Ishikawa (cell line): ENCODE data around the gene BMP10.

Experiments
- CREB1 ChIP-seq: IDR thresholded peaks from 2 replicates; pipeline ENCODE4 v1.6.1; 2012; ENCODE audit warnings: low read depth
- EGR1 ChIP-seq: IDR thresholded peaks from 2 replicates; pipeline ENCODE4 v1.6.1; 2012
- EP300 ChIP-seq: IDR thresholded peaks from 2 replicates; pipeline ENCODE4 v1.6.1; 2012; ENCODE audit warnings: borderline replicate concordance
- FOXM1 ChIP-seq: IDR thresholded peaks from 2 replicates; pipeline ENCODE4 v1.6.1; 2012; ENCODE audit warnings: low read depth, borderline replicate concordance
- RAD21 ChIP-seq: IDR thresholded peaks from 2 replicates; pipeline ENCODE4 v1.6.1; 2012; ENCODE audit warnings: low read depth
- TAF1 ChIP-seq: IDR thresholded peaks from 2 replicates; pipeline ENCODE4 v1.6.1; 2012; ENCODE audit warnings: low read depth, mild to moderate bottlenecking
- TCF12 ChIP-seq: IDR thresholded peaks from 2 replicates; pipeline ENCODE4 v1.6.1; 2012; ENCODE audit warnings: low read depth
- TEAD4 ChIP-seq: IDR thresholded peaks from 2 replicates; pipeline ENCODE4 v1.6.1; 2012
- YY1 ChIP-seq: IDR thresholded peaks from 2 replicates; pipeline ENCODE4 v1.6.1; 2012; ENCODE audit warnings: low read depth
- ZBTB7A ChIP-seq: IDR thresholded peaks from 2 replicates; pipeline ENCODE4 v1.6.1; 2012; ENCODE audit warnings: low read depth
- TF ChIP-seq, protein P1 (sequence below): IDR thresholded peaks from 2 replicates; pipeline ENCODE4 v1.6.1; 2012
- TF ChIP-seq, protein P2 (sequence below): IDR thresholded peaks from 2 replicates; pipeline ENCODE4 v1.6.1; 2012
- TF ChIP-seq, protein P3 (sequence below): IDR thresholded peaks from 2 replicates; pipeline ENCODE4 v1.6.1; 2012; ENCODE audit warnings: low read depth, mild to moderate bottlenecking

DNA sequence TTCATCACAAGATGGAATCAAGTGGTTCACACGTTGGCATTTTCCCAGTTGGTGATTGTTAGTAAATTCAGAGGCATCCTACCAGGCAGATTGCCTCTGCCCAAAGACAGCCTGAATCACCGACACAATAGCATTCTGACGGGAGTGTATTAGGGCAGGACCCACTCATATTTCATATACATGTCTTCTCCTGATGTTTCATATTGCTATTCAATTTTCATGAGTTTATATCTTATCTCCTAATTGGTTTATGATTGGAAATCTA, 14.5 kb upstream of the BMP10 start:
- TF ChIP-seq TEAD4 (no peak), TCF12 (no peak), CREB1 (no peak), FOXM1 (no peak), RAD21 (no peak), EP300 (no peak), ZBTB7A (no peak), EGR1 (no peak), YY1 (no peak), TAF1 (no peak)
- TF ChIP-seq, protein P1, sequence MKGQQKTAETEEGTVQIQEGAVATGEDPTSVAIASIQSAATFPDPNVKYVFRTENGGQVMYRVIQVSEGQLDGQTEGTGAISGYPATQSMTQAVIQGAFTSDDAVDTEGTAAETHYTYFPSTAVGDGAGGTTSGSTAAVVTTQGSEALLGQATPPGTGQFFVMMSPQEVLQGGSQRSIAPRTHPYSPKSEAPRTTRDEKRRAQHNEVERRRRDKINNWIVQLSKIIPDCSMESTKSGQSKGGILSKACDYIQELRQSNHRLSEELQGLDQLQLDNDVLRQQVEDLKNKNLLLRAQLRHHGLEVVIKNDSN: no peak
- TF ChIP-seq, protein P2, sequence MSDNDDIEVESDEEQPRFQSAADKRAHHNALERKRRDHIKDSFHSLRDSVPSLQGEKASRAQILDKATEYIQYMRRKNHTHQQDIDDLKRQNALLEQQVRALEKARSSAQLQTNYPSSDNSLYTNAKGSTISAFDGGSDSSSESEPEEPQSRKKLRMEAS: no peak
- TF ChIP-seq, protein P3, sequence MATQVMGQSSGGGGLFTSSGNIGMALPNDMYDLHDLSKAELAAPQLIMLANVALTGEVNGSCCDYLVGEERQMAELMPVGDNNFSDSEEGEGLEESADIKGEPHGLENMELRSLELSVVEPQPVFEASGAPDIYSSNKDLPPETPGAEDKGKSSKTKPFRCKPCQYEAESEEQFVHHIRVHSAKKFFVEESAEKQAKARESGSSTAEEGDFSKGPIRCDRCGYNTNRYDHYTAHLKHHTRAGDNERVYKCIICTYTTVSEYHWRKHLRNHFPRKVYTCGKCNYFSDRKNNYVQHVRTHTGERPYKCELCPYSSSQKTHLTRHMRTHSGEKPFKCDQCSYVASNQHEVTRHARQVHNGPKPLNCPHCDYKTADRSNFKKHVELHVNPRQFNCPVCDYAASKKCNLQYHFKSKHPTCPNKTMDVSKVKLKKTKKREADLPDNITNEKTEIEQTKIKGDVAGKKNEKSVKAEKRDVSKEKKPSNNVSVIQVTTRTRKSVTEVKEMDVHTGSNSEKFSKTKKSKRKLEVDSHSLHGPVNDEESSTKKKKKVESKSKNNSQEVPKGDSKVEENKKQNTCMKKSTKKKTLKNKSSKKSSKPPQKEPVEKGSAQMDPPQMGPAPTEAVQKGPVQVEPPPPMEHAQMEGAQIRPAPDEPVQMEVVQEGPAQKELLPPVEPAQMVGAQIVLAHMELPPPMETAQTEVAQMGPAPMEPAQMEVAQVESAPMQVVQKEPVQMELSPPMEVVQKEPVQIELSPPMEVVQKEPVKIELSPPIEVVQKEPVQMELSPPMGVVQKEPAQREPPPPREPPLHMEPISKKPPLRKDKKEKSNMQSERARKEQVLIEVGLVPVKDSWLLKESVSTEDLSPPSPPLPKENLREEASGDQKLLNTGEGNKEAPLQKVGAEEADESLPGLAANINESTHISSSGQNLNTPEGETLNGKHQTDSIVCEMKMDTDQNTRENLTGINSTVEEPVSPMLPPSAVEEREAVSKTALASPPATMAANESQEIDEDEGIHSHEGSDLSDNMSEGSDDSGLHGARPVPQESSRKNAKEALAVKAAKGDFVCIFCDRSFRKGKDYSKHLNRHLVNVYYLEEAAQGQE: no peak
